DMS153 treated with DMSO at 0.1 percent for 48 hours (cell line): ENCODE measurements around the gene PYDC1.
"Not testable (repeated sequence)": the region's sequence is repeated elsewhere in the genome, so short reads cannot be mapped to it uniquely, and the experiment has no call there.

Experiments used
- DNase-seq: peaks from one replicate; lab custom pipeline; 2025; ENCODE audit not compliant: unreplicated experiment; lab: John Stamatoyannopoulos, UW

Gene PYDC1

GRCh38 chr16:31216422-31217135 is at the start of gene PYDC1:
Gene PYDC1 (minus strand): TSS chr16:31217135. CDS start chr16:31217028, 107 bp downstream.
- DNase-seq: no peak

GRCh38 chr16:31265329-31266245 is 48.7 kb upstream of the PYDC1 start:
- no peak for DNase-seq

- no peak for DNase-seq
Measured at GRCh38 chr16:31262084-31262483, 45.1 kb upstream of the PYDC1 start.

DNA sequence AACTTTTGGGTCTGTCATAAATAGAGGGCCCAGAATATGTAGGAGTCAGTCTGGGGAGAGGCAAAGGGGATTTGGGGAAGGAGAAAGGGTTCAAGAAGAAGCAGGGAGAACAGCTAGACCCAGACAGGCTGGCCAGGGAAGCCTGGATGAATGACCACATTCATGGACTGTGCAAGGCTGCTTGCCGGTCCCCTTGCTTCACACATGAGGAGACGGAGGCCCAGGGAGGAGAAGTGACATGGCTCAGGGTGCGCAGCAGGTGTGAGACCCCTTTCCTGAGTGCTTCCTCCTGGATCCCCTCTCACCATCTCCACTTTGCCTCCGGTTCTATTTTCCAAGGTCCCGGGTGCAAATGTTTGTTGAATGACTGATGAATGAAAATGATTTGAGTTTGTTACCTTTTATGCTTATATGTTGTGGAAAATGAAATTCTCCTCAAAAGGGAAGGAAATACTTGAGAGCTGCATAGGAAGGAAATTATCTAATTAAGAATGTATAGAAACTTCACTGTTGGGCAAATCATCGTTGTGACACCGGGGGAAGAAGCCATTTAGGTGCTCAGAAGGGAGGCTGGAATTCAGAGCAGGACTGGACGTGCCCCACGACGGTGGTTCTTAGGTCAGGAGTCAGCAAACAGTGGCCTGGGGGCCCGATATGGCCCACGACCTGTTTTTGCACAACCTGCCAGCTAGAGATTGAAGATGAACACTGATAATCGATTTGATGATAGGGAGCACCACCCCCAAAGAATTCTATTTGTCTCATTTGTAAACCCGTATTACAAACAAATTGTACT is 43.4 kb upstream of the PYDC1 start:
- DNase-seq: no peak

DNA sequence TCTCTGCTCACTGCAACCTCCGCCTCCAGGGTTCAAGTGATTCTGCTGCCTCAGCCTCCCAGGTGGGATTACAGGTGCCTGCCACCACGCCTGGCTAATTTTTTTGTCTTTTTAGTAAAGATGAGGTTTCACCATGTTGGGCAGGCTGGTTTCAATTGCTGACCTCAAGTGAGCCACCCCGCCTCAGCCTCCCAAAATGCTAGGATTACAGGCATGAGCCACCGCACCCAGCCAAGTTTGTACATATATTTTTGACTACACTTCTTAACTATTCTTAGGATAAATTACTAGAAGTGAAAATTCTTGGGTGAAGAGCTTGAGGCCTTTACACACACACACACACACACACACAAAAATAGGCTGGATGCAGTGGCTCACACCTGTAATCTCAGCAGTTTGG is 41.4 kb upstream of the PYDC1 start:
- no peak for DNase-seq

DNA sequence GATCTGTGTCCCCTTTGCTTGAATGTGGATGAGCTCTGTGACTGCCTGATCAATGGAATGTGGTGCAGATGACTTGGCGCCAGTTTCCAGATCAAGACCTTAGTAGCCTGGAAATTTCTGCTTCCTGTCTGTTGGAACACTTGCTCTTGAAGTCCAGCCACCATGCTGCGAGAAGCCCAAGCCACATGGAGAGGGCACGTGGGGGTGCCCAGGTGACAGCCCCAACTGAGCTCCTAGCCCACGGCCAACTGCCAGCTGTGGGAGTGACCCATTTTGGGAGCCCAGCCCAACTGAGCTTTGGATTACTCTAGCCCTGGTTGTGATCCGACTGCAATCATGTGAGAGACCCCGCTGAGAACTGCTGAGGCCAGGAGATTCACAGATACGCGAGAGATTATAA is 39.5 kb upstream of the PYDC1 start:
- DNase-seq: no peak

DNA sequence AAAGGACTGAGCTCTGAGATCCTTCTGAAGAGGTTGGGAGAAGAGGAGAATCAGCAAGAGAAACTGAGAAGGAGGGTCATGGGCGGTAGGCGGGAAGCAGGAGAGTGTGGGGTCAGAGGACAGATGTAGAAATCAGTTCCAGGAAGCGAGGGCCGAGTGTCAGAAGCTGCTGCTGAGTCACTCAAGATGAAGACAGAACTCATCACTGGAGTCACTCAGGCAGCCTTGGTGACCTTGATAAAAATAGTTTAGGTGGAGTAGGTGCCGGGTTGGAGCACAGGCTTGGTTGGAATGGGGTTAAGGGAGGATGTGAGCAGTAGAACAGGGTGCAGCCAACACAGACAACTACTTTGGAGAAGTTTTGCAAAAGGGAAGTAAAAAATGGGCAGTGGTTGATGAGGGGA is 36.7 kb upstream of the PYDC1 start:
- DNase-seq: no peak

DNA sequence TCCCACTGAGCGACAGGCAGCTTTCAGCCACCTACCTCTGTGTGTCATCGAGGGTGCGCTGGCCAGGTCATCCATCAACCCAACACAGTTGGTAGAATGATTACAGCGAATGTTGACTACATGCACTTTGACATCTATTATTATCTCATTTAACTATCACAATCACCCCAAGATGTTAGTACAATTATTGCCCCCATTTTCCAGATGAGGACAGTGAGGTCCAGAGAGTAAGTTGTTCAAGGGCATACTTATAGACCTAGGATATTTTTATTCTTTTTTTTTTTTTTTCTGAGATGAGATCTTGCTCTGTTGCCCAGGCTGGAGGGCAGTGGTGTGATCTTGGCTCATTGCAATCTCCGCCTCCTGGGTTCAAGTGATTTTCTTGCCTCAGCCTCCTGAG is 34.5 kb upstream of the PYDC1 start:
- DNase-seq: no peak

- DNase-seq: no peak
Measured at GRCh38 chr16:31250782-31251384, 33.9 kb upstream of the PYDC1 start.

DNA sequence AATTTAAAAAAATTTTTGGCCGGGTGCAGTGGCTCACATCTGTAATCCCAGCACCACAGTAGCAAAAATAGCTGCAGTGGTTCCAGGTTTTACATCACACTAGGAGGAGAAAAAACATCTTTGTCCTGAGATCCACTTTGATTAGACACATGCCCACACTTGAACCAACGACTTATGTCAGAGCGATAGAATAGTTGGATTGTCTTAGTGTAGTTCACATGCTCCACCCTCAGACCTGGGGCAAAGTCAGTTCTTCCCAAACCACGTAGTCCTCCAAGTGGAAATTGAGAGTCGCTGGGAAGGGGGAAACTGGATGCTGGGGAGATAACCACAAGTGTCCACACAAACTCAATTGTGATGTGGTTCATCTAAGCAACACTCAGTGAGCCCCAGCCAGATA is 31.4 kb upstream of the PYDC1 start:
- DNase-seq: no peak

- DNase-seq: no peak
Measured at GRCh38 chr16:31246296-31246695, 29.4 kb upstream of the PYDC1 start.

DNA sequence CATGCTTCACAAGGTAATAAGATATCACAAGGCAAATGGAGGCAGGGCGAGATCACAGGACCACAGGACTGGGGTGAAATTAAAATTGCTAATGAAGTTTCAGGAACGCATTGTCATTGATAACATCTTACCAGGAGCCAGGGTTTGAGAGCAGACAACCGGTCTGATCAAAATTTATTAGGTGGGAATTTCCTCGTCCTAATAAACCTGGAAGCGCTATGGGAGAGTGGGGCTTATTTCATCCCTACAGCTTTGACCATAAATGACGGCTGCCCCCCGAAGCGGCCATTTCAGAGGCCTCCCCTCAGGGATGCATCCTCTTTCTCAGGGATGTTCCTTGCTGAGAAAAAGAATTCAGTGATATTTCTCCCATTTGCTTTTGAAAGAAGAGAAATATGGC is 28.7 kb upstream of the PYDC1 start:
- not testable (repeated sequence) for DNase-seq

GRCh38 chr16:31243734-31244670 is 27.1 kb upstream of the PYDC1 start:
- no peak for DNase-seq

DNA sequence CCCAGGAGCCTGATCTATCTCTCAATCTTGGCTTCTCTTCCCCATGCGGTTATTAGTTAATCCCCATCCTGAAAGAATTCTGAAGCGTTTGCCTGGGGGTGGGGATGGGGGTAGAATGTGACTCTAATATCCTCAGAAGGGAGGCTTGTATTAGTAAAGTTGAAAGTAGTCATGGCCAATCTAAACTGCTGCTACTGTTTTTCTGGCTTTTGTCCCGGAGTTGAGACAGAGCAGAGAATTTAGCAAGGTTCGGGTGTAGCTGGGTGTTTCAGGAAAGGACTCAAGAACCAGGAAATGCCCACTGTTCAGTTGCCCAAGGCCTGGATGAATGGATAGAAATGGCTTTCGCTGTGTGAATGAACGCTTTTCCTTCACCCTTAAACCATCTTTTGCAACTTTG is 25.3 kb upstream of the PYDC1 start:
- no peak for DNase-seq

DNA sequence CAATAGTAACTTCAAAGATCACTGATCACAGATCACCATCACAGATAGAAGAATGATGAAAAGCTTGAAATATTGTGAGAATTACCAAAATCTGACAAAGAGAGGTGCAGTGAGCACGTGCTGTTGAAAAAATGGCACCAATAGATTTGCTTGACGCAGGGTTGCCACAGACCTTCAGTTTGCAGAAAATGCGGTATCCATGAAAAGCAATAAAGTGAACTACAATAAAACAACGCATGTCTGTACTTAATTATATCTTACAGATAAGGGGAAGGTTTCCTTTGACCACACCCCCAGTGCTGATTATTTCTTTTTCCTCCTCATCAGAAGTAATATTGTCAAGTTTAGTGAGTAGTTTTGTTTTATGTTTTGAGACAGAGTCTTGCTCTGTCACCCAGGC is 21.1 kb upstream of the PYDC1 start:
- no peak for DNase-seq

GRCh38 chr16:31229501-31229900 is 12.6 kb upstream of the PYDC1 start:
- DNase-seq: no peak

DNA sequence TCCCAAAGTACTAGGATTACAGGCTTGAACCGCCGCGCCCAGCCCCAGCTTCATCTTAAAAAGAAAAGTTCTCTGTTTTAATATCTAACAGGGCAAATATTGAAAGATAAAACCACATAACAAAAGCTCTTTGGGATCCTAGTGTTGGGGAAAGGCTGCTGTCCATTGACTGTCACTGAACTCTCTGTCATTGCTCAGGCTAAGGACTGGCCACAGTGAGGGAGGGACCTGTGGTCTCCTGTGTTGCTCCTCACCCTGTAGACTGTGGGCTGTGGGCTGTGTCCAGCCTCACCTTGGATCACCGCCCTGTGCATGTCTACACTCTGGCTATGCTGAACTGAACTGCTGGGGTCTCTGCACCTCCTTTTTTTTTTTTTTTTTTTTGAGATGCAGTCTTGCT is 11.3 kb upstream of the PYDC1 start:
- no peak for DNase-seq

DNA sequence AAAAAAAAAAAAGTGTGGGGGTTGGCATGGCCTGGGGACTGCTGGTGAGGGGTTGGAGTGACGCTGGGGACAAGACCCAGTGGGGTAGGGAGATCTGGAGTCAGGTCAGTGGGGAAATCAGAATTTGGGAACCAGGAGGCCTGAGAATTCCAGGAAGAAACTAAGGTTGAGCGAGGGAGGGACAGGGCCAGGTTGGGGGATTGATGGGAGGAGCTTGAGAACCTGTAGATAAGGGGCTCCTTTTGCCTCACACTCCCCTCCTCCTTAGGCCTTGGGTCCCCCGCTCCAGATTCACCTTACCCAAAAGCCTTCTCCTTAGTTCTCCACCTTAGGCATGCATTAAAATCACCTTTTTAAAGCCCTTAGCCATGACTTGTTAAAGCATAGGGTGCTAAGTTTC is 8.3 kb upstream of the PYDC1 start:
- DNase-seq: no peak

- DNase-seq: no peak
Measured at GRCh38 chr16:31224092-31224955, 7.4 kb upstream of the PYDC1 start.
